Glomerular visceral epithelial cell (primary cell): Measurements from ENCODE around the gene CCDC74A.
"Not testable (repeated sequence)": the region's sequence is repeated elsewhere in the genome, so short reads cannot be mapped to it uniquely, and the experiment has no call there.

Source experiments
- DNase-seq: peaks from one replicate; pipeline ENCODE4 v3.0.0-alpha.2; 2016; ENCODE audit errors: extremely low spot score

CCDC74A gene

DNA sequence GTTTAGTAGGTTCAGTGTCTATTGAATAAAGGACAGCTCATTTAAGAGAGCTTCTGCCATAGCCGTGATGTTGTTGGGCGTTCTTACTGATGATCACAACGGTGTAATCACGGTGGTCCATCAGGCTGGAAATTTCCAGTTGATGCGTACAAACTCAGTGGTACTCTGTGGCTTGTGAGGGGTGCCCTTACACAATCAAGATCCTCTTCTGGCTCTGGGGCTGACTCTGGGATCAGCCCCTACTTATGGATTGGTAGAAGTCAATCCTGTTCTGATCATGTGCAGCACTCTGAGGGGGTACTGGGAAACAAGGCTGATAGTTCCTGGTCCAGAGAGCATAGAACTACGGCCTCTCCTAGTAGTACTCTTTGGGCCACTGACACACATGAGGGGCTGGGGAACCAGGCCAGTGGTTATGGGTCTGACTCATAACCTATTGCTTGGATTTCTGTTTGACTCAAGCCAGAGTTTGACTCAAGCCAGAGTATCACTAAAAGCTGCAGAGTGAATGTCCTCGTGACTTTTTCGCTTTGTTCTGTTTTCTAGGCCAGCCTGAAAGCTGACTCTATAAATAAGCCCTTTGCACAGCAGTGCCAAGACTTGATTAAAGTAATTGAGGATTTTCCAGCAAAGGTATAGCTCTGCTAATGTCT lies 29.2 kb upstream of the CCDC74A start:
- peak; percentile 58 for DNase-seq

DNA sequence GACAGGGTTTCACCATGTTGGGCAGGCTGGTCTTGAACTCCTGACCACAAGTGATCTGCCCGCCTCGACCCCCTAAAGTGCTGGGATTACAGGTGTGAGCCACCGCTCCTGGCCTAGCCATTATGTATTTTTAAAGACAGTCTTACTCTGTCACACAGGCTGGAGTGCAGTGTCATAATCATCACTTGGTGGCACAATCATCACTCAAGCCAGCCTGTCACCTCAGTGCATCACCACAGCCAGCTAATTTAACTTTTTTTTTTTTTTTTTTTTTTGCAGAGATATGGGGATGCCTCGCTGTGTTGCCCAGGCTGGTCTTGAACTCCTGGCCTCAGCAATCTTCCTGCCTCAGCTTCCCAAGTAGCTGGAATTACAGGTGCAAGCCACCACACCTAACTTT lies 24.1 kb upstream of the CCDC74A start:
- DNase-seq, result not testable (repeated sequence)

DNA sequence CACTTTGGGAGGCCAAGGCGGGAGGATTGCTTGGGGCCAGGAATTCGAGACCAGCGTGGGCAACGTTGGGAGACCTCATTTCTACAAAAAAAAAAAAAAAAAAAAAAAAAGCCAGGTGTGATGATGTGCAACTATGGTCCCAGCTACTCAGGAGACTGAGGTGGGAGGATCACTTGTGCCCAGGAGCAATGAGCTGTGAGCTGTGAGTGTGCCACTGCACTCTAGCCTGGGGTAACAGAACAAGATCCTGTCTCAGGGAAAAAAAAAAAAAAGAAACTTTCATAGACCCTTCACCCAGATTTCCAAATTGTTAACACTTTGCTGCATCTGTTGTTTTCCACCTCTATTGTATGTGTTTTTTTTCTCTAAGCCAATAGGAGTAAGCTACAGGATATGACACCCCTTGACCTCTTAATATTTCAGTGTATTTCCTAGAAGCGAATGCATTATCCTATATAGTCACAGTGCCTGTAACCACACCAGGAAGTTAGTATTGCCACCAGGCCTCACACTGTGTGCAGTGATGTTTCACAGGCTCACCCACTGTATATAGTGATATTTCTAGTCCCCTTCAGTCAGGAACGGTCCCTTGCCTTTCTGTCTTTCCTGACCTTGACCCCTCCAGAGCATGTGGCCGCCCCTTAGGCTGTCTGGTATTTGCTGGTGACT lies 23.5 kb upstream of the CCDC74A start:
- not testable (repeated sequence) for DNase-seq

DNA sequence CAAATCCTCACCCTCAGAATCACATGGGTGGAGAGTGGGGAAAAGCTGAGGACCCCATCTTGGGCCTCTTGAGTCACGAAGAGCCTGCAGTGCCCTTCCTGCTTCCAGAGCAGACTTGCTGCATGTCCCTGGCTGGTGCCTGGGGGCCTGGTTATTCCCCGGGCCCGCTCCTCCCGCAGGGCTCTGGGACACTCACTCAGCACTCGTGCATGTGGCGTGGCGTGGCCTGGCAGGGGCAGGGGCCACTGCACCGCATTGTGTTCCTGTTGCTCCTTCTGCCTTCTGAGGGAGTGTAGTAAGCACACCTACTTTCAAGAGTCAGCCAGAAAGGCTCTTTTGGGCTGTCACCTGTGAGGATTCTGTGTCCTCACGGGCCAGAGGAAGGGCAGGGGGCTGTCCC lies 18.1 kb upstream of the CCDC74A start:
- no peak for DNase-seq

DNA sequence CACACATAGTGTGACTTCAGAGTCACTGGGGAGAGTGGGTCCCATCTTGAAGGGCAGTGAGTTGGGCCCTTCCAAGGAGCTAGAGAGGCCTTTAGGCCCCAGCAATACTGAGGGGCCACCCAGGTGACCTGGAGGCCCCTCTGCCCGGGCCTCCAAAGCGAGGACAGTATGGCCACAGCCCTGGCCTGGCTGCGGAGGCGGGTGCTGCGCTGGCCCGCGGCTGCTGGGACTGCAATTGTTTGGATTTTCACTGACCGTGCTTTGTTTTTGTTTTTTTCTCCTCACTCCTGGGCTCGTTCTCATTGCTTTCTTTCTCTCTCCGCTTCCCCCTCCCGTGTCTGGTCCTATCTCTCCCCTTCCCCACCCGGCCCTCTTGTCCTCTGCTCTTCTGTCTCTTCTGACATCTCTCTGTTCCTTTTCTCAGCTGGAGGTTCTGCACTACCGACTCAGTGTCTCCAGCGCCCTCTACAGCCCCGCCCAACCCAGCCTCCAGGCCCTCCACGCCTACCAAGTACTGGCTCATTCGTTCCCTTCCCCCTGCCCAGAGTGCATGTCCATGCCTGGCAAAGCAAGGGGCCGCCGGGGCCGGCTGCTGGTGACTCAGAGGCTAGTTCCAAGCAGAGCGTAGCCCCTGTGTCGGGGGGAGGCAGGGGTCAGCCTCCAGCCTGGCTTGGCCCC lies 16.3 kb upstream of the CCDC74A start:
- DNase-seq, result peak; percentile 81

DNA sequence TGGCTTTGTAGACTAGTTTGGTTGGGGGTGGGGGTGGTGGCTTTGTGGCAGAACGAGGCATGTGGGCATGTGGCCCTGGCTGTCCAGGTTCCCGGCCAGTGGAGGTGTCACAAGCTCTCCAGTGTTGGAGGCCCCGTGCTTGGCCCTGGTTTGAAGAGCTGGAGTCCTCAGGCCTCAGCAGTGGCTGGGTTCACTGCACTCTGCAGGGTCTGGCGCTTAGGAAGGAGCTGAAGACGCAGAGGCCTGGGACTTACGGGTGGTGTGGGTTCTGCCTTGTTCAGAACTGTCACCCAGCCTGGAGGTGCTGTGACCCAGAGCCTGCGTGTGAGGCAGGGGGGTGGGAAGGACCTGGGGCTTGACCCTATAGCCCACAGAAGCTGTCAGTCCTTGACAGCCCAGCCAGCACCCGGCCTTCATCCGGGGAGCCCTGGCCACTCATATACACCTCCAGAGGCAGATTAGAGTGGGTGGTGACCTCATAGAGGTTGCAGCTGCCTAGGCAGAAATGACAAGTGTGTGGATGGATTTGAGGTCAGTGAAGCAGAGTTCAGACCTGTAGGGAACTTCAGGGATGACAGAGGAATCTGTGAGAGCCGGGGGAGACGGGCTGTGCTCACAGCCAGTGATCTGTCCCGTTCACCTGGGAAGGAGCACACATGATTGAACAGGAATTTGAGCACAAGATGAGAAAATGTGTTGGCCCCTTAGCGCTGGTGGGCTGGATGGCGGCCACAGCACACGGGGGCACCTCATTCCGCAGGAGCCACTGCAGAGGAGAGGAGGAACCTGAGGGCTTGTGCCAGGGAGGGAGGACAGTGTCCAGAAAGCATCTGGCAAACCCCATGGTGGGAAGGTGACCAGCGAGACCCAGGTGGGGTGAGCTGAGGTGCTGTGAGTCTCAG lies 15.5 kb upstream of the CCDC74A start:
- peak; percentile 47 for DNase-seq

DNA sequence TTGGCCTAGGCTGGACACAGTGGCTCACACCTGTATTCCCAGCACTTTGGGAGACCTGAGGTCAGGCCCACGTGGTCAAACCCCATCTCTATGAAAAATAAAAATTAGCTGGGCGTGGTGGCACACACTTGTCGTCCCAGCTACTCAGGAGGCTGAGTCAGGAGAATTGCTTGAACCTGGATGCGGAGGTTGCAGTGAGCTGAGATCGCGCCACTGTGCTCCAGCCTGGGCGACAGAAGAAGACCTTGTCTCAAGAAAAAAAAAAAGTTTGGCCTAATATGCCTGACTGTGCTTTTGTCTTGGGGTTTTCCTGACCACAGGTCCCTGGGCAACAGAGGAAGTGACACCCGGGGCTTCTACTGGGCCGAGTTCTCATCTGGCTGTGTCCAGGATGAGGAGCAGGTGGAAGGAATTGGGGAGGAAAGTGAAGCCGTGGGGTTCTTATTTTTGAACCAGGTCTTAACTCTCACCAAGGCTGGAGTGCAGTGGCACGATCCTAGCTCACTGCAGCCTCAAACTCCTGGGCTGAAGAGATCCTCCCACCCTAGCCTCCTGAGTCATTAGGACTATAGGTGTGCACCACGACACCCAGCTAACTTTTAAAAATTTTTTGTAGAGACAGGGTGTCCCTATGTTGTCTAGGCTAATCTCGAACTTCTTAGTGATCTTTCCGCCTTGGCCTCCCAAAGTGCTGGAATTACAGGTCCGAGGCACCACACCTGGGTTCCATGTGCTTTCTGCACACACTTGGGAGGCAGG lies 13.1 kb upstream of the CCDC74A start:
- not testable (repeated sequence) for DNase-seq

DNA sequence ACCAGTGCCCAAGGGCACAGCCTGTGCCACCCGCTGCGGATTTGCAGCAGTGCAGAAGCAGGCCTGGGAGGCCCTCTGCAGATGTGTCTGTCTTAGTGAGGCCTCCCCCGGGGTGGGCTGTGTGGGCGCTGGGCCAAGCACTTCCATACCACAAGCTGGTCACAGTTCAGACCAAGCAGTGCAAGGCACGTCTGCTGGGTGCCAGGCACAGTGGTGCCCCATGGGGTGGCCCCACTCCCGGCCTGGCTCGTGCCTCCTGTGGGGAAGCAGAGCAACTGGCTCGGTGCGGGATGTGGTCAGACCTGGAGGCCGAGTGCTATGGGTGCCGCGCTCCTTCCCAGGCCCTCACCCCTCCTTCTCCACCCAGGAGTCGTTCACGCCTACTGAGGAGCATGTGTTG lies 12.5 kb upstream of the CCDC74A start:
- not testable (repeated sequence) for DNase-seq

DNA sequence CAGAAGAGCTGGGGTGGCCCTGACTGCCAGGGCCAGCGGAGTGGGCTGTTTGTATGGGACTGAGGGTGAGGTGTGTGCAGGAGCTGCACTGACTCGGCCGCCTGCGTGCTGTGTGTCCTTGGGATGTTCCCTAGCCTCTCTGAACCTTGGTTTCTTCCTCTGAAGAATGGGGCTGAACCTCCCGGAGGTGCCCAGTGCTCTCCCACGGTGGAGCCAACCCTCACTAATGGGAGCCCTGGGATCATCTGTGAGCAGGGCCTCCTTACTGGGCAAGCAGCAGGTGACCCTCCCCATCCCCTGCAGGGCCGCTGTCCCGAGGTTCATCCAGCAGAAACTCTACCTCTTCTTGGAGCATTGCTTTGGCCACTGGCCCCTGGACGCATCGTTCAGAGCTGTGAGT lies 11.7 kb upstream of the CCDC74A start:
- DNase-seq, result no peak

DNA sequence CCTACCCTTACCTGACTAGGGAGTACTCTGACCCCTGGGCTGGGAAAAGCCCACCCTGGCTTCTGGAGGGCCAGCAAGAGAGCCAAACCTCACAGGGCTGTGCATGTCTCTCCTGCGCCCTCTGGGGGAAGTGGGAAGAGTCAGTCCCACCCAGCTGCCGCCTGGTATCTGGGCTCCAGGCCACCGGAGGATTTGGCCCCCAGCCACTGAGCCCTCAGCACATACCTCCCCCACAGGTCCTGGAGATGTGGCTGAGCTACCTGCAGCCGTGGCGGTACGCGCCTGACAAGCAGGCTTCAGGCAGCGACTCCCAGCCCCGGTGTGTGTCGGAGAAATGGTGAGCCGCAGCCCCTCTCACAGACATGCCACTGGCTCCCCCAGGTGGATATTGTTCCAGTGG lies 11.1 kb upstream of the CCDC74A start:
- peak; percentile 39 for DNase-seq

DNA sequence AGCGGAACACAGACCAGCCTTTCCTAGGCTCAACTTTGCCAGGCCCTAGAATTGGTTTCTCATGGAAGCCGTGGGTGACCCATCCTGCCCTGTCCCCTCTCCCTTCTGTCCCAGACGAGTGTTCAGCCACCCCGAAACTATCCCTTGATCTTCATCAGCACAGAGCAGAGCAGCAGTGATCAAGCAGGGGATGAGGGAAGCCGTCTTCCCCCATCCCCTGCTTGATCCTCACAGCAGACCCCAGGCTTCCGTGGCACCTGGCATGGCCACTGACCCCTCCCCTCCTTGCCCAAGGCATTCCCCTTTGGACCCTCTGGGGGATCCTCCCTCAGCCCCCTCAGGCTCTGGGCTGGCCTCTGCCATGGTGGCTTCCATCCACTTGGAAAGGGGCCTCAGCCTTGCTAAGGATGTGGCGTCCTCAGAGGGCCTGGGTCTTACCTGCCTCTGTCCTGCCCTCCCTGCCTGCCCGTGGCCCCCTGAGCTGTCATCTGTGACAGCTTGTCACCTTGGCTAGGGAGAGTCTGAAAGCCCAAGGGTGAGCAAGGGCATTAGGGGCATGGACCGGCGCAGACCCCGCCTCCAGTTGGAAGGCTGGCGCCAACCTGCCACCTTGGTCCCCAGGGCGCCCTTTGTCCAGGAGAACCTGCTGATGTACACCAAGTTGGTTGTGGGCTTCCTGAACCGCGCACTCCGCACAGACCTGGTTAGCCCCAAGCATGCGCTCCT lies 10.4 kb upstream of the CCDC74A start:
- no peak for DNase-seq

DNA sequence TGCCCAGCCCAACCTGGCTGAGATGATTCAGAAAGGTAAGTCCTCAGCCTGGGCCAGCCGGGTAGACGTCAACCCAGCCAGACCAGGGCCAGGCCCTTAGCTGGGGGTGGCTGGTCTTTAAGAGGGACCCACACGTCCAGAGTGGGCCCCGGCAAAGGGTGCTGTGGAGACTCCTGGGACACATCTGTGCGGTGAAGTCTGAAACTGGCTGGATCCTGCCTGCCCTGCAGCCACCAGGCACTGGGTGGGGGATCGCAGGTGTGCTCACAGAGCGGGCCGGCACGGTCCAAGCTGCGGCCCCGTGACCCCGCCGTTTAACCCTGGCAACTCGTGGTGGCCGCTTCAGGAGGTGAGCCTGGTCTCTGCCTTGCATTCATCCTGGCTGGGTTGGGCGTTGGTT lies 9.8 kb upstream of the CCDC74A start:
- not testable (repeated sequence) for DNase-seq

DNA sequence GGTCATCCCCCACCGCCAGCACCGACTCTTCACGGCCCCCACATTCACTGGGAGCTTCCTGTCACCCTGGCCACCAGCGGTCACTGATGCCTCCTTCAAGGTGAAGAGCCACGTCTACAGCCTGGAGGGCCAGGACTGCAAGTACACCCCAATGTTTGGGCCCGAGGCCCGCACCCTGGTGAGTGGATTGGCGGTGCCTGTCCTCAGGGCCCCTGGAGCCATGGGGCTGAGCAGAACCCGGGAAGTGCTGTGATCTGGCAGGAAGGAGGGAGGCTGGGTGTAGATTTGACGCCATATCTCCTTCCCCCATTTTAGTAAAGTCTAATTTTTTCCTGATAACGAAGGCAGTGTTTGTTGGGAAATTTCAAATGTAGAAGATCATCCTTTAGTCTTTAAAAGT lies 9.2 kb upstream of the CCDC74A start:
- not testable (repeated sequence) for DNase-seq

DNA sequence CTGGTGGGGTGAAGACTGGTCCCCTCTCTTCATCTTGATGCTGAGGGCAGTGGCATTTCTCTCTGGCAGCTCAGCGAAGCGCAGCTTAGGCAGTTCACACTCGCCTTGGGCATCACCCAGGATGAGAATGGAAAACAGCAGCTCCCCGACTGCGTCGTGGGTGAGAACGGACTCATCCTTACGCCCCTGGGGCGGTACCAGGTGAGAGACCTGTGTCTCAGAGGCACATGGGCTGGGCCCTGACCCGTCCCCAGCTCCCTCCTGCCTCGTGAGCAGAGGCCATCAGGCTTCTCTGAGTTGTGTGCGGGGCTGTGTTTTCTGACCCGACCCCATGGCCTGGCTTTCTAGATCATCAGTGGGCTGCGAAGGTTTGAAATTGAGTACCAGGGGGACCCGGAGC lies 8.2 kb upstream of the CCDC74A start:
- DNase-seq, result no peak

DNA sequence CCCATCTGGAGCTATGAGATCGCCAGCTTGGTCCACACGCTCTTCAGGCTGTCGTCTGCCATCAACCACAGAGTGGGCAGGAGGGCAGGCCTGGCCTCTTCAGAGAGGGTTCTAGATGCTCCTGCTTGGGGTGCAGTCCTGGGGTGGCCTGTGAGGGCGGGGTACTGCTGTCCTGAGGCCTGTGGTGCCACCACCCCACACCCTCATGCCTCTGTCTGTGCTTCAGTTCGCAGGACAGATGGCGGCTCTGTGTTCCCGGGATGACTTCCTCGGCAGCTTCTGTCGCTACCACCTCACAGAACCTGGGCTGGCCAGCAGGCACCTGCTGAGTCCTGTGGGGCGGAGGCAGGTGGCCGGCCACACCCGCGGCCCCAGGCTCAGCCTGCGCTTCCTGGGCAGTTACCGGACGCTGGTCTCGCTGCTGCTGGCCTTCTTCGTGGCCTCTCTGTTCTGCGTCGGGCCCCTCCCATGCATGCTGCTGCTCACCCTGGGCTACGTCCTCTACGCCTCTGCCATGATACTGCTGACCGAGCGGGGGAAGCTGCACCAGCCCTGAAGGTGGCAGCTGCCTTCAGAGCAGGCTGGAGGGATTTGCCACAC lies 7.7 kb upstream of the CCDC74A start:
- DNase-seq, result not testable (repeated sequence)

DNA sequence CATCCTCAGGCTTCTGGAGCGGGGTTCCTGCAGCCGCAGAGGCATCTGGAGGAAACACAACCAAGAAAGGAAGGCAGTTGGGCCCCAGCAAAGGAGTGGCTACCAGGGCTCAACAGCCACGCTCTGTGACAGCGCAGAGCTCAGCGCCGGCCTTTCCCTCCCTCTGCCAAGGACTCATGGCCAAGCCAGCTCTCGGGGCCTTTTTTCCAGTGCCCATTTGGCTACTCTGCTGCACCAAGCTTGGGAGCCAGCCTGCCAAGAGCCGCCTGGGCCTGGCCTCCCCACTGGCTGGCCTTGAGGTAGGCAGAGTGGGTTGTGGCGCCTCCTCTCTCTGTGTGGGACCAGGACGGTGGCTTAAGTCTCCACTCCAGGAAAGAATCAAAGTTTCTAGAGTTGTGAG lies 7.2 kb upstream of the CCDC74A start:
- no peak for DNase-seq

DNA sequence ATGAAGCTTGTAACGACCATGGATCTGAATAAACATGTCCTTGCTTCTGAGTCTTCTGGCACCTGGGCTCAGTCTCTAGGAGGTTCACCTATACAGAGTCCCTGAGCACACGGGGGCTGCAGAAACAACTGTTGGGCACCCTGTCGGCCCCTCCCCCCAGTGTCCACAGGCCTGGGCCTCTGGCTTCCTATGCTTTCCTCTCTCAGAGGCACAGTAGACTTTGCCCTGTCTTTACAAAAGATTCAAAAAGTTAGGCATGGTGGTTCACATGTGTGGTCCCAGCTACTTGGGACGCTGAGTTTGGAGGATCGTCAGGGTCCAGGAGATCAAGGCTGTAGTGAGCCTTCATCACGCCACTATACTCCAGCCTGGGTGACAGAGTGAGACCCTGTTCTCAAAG lies 6.2 kb upstream of the CCDC74A start:
- DNase-seq, result not testable (repeated sequence)

DNA sequence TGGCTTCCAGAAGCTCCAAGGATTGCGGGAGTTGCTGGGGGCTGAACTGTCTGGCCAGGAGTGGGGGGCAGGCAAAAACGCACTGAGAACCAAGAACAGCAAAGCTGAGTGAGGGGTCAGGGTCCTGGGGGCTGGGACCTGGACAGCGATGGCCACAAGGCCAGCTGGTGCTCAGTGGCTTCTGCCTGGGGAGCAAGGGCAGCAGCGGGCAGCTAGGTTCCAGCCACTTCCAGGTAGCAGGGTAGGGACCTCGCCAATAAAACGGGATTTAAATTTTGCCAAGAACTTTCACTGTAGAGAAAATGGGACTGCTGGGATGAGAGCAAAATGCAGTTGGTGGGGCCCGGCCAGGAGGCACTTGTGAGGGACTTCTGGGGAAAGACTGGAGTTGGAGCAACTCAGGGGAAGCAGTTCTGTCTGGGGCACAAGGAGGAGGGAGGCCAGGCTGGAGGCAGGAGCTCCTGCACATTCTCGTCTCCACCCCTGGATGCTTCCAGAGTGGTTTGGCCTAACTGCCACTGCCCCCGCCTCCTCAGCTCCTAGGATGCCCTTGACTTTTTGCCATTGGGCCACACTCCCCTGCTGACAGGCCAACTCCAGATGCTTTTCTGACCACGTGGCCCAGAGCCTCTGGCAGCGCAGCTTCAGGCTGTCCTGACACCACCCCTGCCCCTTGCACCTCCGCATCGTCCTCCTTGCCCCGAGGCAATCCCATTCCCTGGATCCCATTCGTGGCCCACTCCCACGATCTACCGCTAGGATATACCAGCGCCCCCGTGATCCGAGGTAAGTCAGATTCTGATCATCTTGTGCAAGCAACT lies 5.5 kb upstream of the CCDC74A start:
- no peak for DNase-seq

DNA sequence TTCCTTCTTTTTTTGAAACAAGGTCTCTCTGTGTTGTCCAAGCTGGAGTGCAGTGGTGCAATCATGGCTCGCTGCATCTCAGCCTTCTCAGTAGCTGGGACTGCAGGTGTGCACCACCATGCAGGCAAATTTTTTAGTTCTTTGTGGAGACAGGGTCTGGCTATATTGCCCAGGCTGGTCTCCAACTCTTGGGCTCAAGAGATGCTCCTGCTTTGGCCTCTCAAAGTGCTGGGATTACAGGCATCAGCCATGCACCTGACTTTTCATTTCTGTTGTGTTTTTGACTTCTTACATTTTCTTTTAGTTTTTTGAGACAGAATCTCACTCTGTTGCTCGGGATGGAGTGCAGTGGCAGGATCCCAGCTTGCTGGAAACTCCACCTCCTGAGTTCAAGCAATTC lies 2.4 kb upstream of the CCDC74A start:
- DNase-seq, result not testable (repeated sequence)
